Esophagus muscularis mucosa (tissue), 4 donors: Measurements from ENCODE around the gene BID. TPM values are rescaled to one million over a fixed set of nuclear protein-coding genes. Genes with fewer than 3 reads are reported as not detected.

Source experiments
- DNase-seq: peaks from one replicate; pipeline ENCODE4 v3.0.0-alpha.2; 2017; ENCODE audit errors: extremely low spot score
- H3K27ac ChIP-seq, 4 donors: fragments of 200-600 bp; sonication (generic); replicated peaks in 1 of 4; 1 replicate in 3 of 4; 2 replicates in 1 of 4; pipeline ENCODE4 v1.5.1; 2016 to 2019; ENCODE audit warnings: mild to moderate bottlenecking in 1 of 4
- H3K27me3 ChIP-seq, 4 donors: fragments of 200-600 bp; sonication (generic); one replicate each; pipeline versions ENCODE4 v1.5.1 to v1.6.0; 2016 to 2019
- H3K36me3 ChIP-seq, 4 donors: fragments of 200-600 bp; sonication (generic); one replicate each; pipeline ENCODE4 v1.5.1; 2016 to 2019
- H3K4me1 ChIP-seq, 4 donors: fragments of 200-600 bp; sonication (generic); one replicate each; pipeline ENCODE4 v1.5.1; 2016 to 2019
- H3K4me3 ChIP-seq, 4 donors: fragments of 200-600 bp; sonication (generic); 1 replicate in 2 of 4; 2 replicates in 2 of 4; pipeline ENCODE4 v1.5.1; 2016 to 2019; ENCODE audit warnings: mild to moderate bottlenecking in 4 of 4, moderate library complexity in 1 of 4
- H3K9me3 ChIP-seq, 4 donors: fragments of 200-600 bp; sonication (generic); 1 replicate in 3 of 4; 2 replicates in 1 of 4; pipeline ENCODE4 v1.5.1; 2016 to 2019
- EP300 ChIP-seq: sonication (generic); formaldehyde crosslinking; IDR thresholded peaks from one replicate; pipeline ENCODE4 v1.6.1; 2017; ENCODE audit warnings: antibody characterized with exemption
- POLR2A ChIP-seq: fragments of 450-650 bp; IDR thresholded peaks from one replicate; pipeline ENCODE4 v1.6.1; 2017; ENCODE audit warnings: antibody characterized with exemption, moderate library complexity, mild to moderate bottlenecking, low read depth
- POLR2AphosphoS5 ChIP-seq, 2 donors: sonication (generic); formaldehyde crosslinking; IDR thresholded peaks; one replicate each; pipeline ENCODE4 v1.6.1; 2017; ENCODE audit warnings: antibody characterized with exemption in 2 of 2
- WGBS: methylation state at CpG from one replicate; pipeline ENCODE4 v1.1.5; 2018; 5-methylcytosine and 5-hydroxymethylcytosine counted together
- intact Hi-C: fragments of 100-400 bp; cut with DNase I; formaldehyde crosslinking; loops from one replicate; pipeline ENCODE4 v1.15.1; 2023
- total RNA-seq, 4 donors: library from RNA; depleted of rRNA; stranded (reverse); fragments of >200 nt; gene quantifications; one replicate each; pipeline versions ENCODE4 v1.1.0 to v1.2.1, GENCODE V29; 2016
- TF ChIP-seq, protein P1 (sequence below), 3 experiments: fragments of 200-600 bp in 2 of 3; fragments of 450-650 bp in 1 of 3; sonication (generic) in 2 of 3; IDR thresholded peaks; one replicate each; pipeline ENCODE4 v1.5.1; 2017 to 2019; ENCODE audit warnings: antibody characterized with exemption in 3 of 3, mild to moderate bottlenecking in 2 of 3, moderate library complexity in 1 of 3

BID gene
- total RNA-seq, 4 donors from 2014 or later, result 12.9 to 48.3 (median 26.3) TPM

DNA sequence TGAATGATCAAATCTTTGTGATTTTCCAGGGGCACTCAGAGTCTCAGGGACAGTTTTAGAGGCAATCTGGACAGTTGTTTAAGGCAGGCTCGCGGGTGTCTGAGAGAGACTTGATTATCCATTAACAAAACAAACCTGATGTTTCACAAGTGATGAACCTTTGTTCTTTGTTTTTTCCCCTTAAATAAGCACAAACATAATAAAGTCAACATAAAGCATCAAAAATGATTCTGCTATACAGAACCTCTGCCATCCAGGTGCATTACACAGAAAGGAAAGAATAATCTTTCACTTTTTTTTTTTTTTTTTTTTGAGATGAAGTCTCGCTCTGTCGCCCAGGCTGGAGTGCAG, 13.2 kb downstream of the BID start:
- DNase-seq, result no peak
- no peaks in the 10 kb centered on the region for H3K36me3 ChIP-seq
- H3K27me3 ChIP-seq, result no peaks in the 10 kb centered on the region
- 79% methylated on average over 4 of the region's 4 CpGs for WGBS
- H3K4me3 ChIP-seq, result no peak overlapping the region
- no peak for TF ChIP-seq POLR2A
- no peak for TF ChIP-seq POLR2AphosphoS5 (IDR thresholded peaks at IDR 0.05)
- TF ChIP-seq, protein P1, sequence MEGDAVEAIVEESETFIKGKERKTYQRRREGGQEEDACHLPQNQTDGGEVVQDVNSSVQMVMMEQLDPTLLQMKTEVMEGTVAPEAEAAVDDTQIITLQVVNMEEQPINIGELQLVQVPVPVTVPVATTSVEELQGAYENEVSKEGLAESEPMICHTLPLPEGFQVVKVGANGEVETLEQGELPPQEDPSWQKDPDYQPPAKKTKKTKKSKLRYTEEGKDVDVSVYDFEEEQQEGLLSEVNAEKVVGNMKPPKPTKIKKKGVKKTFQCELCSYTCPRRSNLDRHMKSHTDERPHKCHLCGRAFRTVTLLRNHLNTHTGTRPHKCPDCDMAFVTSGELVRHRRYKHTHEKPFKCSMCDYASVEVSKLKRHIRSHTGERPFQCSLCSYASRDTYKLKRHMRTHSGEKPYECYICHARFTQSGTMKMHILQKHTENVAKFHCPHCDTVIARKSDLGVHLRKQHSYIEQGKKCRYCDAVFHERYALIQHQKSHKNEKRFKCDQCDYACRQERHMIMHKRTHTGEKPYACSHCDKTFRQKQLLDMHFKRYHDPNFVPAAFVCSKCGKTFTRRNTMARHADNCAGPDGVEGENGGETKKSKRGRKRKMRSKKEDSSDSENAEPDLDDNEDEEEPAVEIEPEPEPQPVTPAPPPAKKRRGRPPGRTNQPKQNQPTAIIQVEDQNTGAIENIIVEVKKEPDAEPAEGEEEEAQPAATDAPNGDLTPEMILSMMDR (IDR thresholded peaks at IDR 0.05), result no peak
- no peak for TF ChIP-seq EP300
- H3K27ac ChIP-seq, result no peak overlapping the region
- intact Hi-C loops, result no loop called here
- peaks cover 0 to 8% (median 3%) of the 10 kb centered on the region in 4 donors for H3K4me1 ChIP-seq
- H3K9me3 ChIP-seq, result no peaks in the 10 kb centered on the region

DNA sequence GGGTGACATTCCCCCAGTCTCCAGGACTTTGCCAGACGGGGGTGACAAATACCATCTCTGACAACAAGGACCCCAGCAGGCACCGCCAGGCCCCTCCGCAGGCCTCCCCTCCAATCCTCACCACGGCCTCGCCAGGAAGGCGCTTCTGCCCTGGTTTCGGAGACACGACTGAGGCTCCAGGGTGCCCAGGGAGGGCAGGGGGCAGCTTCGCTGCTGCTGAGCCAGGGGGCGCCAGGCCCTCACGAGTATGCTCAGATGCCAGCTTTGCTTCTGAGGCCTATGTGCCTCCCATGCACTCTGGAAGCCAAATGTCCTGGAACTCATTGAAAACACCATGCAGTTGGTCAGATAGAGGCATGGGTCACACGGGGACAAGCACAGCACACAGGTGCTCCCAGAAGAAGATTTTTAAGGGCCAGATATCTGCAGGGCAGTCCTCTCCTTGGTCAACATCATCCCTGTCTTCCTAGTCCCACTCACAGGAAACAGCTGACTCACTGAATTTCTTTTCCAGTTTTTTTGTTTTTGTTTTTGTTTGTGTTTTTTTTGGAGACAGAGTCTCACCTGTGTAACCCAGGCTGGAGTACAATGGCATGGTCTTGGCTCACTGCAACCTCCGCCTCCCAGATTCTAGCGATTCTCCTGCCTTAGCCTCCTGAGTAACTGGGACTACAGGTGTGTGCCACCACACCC, 19.9 kb downstream of the BID start:
- intact Hi-C loops, result no loop called here
- Histone ChIP-seq H3K27ac (no peak overlapping the region), H3K36me3 (no peaks in the 10 kb centered on the region), H3K27me3 (no peaks in the 10 kb centered on the region), H3K9me3 (no peaks in the 10 kb centered on the region), H3K4me1 (no peaks in the 10 kb centered on the region), H3K4me3 (no peak overlapping the region)
- WGBS, result 90% methylated on average over 9 of the region's 14 CpGs
- TF ChIP-seq POLR2AphosphoS5 (IDR thresholded peaks at IDR 0.05) (no peak), EP300 (no peak), POLR2A (no peak)
- TF ChIP-seq, protein P1 (IDR thresholded peaks at IDR 0.05), result no peak
- DNase-seq, result no peak

DNA sequence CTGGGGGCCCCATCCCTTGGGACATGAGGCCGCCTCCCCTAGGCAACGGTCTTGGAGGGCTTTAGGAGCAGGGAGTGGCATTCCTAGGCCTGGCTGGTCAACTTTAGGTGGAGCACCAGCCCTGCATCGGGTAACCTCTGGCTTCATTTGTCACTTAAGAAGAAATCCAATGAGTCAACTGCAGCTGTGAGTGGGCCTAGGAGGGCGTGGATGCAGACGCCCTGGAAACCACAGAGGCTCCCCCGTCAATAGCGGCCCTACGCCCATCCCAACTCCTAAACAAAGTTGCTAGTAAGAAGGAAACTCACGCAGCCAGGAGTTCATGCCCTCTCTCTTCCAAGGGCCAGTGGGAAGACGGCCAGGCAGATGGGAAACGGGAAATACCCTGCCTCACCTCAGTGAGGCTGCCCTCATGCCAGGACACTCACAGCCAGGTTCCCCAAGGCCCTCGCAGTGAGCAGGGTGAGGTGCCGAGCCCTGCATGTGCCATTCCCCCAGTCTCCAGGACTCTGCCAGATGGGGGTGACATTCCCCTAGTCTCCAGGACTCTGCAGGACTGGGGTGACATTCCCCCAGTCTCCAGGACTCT, 20.8 kb downstream of the BID start:
- intact Hi-C loops, result no loop called here
- TF ChIP-seq EP300 (no peak), POLR2A (no peak), POLR2AphosphoS5 (IDR thresholded peaks at IDR 0.05) (no peak)
- TF ChIP-seq, protein P1 (IDR thresholded peaks at IDR 0.05), result no peak
- 77% methylated on average over 11 of the region's 13 CpGs for WGBS
- Histone ChIP-seq H3K4me1 (peaks cover 0 to 6% (median 3%) of the 10 kb centered on the region in 4 donors), H3K36me3 (no peaks in the 10 kb centered on the region), H3K4me3 (no peak overlapping the region), H3K27me3 (no peaks in the 10 kb centered on the region), H3K27ac (no peak overlapping the region), H3K9me3 (no peaks in the 10 kb centered on the region)
- DNase-seq, result no peak

DNA sequence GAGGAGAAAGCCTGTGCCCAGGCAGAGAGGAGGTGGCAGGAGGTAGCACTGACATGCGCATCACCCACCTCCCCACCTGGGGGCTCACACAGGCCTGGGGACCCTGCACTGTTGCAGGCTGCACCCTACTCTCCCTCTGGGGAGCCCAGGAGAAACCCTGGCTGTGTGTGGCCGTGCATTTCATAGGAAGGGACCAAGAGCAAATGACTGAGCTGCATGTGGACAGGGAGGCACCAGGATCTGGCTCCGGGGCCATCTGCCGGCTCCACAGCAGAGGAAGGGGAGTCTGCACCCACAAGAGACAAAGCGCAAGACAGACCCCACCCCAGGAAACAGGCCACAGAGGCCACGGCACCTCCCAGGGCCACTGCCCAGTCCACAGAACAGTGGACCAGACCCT, 22.7 kb downstream of the BID start:
- H3K27me3 ChIP-seq, result no peaks in the 10 kb centered on the region
- no peaks in the 10 kb centered on the region for H3K9me3 ChIP-seq
- intact Hi-C loops, result no loop called here
- no peaks in the 10 kb centered on the region for H3K36me3 ChIP-seq
- no peak overlapping the region for H3K27ac ChIP-seq
- no peak overlapping the region for H3K4me3 ChIP-seq
- TF ChIP-seq EP300 (no peak), POLR2A (no peak), POLR2AphosphoS5 (IDR thresholded peaks at IDR 0.05) (no peak)
- TF ChIP-seq, protein P1 (IDR thresholded peaks at IDR 0.05), result no peak
- H3K4me1 ChIP-seq, result peaks cover 0 to 6% (median 3%) of the 10 kb centered on the region in 4 donors
- DNase-seq, result no peak
- 92% methylated on average over 5 of the region's 6 CpGs for WGBS
